Neural progenitor cell (in vitro differentiated cells): ENCODE measurements around the gene ALDH3A1. TPM values are rescaled to one million over a fixed set of nuclear protein-coding genes. Genes with fewer than 3 reads are reported as not detected.

Experiments
- DNase-seq: peaks from one replicate; pipeline ENCODE4 v3.0.0-alpha.2; 2016; ENCODE audit warnings: low spot score
- H2AFZ ChIP-seq: fragments of 200-600 bp; sonication (generic); replicated peaks from 2 replicates; pipeline ENCODE4 v1.6.1; 2016; ENCODE audit warnings: antibody characterized with exemption
- H3F3A ChIP-seq: fragments of 200-600 bp; sonication (generic); 2 replicates; pipeline ENCODE4 v1.6.1; 2016; ENCODE audit warnings: antibody characterized with exemption, low read depth
- H3K27ac ChIP-seq: fragments of 200-600 bp; sonication (generic); 2 replicates; pipeline ENCODE4 v1.5.1; 2016; ENCODE audit warnings: mild to moderate bottlenecking
- H3K27me3 ChIP-seq: fragments of 200-600 bp; sonication (generic); 2 replicates; pipeline ENCODE4 v1.6.1; 2016; ENCODE audit warnings: mild to moderate bottlenecking, moderate library complexity
- H3K36me3 ChIP-seq: fragments of 200-600 bp; sonication (generic); 2 replicates; pipeline ENCODE4 v1.5.1; 2016
- H3K4me1 ChIP-seq: fragments of 200-600 bp; sonication (generic); 2 replicates; pipeline ENCODE4 v1.6.1; 2016; ENCODE audit warnings: mixed run types
- H3K4me2 ChIP-seq: fragments of 200-600 bp; sonication (generic); 2 replicates; pipeline ENCODE4 v1.6.1; 2016
- H3K4me3 ChIP-seq: fragments of 200-600 bp; sonication (generic); 2 replicates; pipeline ENCODE4 v1.5.1; 2016
- H3K79me2 ChIP-seq: fragments of 200-600 bp; sonication (generic); 2 replicates; pipeline ENCODE4 v1.6.1; 2016; ENCODE audit warnings: low read depth
- H3K9ac ChIP-seq: fragments of 200-600 bp; sonication (generic); 2 replicates; pipeline ENCODE4 v1.6.1; 2016
- H3K9me3 ChIP-seq: fragments of 200-600 bp; sonication (generic); 2 replicates; pipeline ENCODE4 v1.5.1; 2016; ENCODE audit warnings: low read depth
- H4K20me1 ChIP-seq: fragments of 200-600 bp; sonication (generic); 2 replicates; pipeline ENCODE4 v1.6.1; 2016; ENCODE audit warnings: low read depth
- H3K27ac Mint-ChIP-seq: 3 replicates; pipeline ENCODE4 v1.8.0; 2021; ENCODE audit warnings: mixed read lengths
- H3K27me3 Mint-ChIP-seq: 2 replicates; pipeline ENCODE4 v1.8.0; 2022; ENCODE audit warnings: low read depth, mild to moderate bottlenecking, inconsistent platforms, moderate library complexity, mixed read lengths; ENCODE audit not compliant: insufficient read depth
- H3K36me3 Mint-ChIP-seq: 3 replicates; pipeline ENCODE4 v1.8.0; 2021; ENCODE audit warnings: mixed read lengths
- H3K4me1 Mint-ChIP-seq: 3 replicates; pipeline ENCODE4 v1.8.0; 2021; ENCODE audit warnings: mixed read lengths
- H3K4me3 Mint-ChIP-seq: 3 replicates; pipeline ENCODE4 v1.8.0; 2021; ENCODE audit warnings: mild to moderate bottlenecking, moderate library complexity, mixed read lengths
- H3K9me3 Mint-ChIP-seq: 3 replicates; pipeline ENCODE4 v1.8.0; 2020; ENCODE audit warnings: mixed read lengths
- CTCF ChIP-seq: fragments of 200-600 bp; sonication (generic); IDR thresholded peaks from 2 replicates; pipeline ENCODE4 v1.5.1; 2017; ENCODE audit warnings: antibody characterized with exemption, mild to moderate bottlenecking
- EZH2 ChIP-seq: fragments of 200-600 bp; sonication (generic); IDR thresholded peaks from 2 replicates; pipeline ENCODE4 v1.6.1; 2017; ENCODE audit warnings: antibody characterized with exemption, mild to moderate bottlenecking, moderate library complexity
- EZH2phosphoT487 ChIP-seq: fragments of 200-600 bp; sonication (generic); IDR thresholded peaks from 2 replicates; pipeline ENCODE4 v1.6.1; 2017; ENCODE audit warnings: antibody characterized with exemption
- total RNA-seq: library from RNA; depleted of rRNA; stranded (reverse); fragments of >200 nt; gene quantifications from 2 replicates; pipeline ENCODE4 v1.2.3, GENCODE V29; 2015; ENCODE audit warnings: low replicate concordance

The ALDH3A1 gene
- total RNA-seq, 1 donor from 2014 or later = not detected

- Histone ChIP-seq H3K27ac (no peak overlapping the region), H3K27me3 (no peaks in the 10 kb centered on the region), H3F3A (no peaks in the 10 kb centered on the region), H3K36me3 (no peaks in the 10 kb centered on the region), H3K79me2 (no peaks in the 10 kb centered on the region), H4K20me1 (no peaks in the 10 kb centered on the region), H3K4me2 (no peak overlapping the region), H2AFZ (no peak overlapping the region), H3K9me3 (no peaks in the 10 kb centered on the region), H3K9ac (no peak overlapping the region), H3K4me1 (peaks cover 3% of the 10 kb centered on the region), H3K4me3 (no peak overlapping the region)
- DNase-seq = no peak
- Mint-ChIP-seq H3K36me3 (no peaks in the 10 kb centered on the region), H3K27me3 (peaks cover 15% of the 10 kb centered on the region), H3K27ac (no peak overlapping the region), H3K4me1 (no peaks in the 10 kb centered on the region), H3K9me3 (no peaks in the 10 kb centered on the region), H3K4me3 (no peak overlapping the region)
- TF ChIP-seq EZH2 (no peak), EZH2phosphoT487 (no peak), CTCF (no peak)
Measured at GRCh38 chr17:19755392-19755791, 7.3 kb upstream of the ALDH3A1 start.

GRCh38 chr17:19753661-19754463 is 5.8 kb upstream of the ALDH3A1 start:
- Histone ChIP-seq H3K27ac (no peak overlapping the region), H3K4me3 (no peak overlapping the region), H3K79me2 (no peaks in the 10 kb centered on the region), H3K36me3 (no peaks in the 10 kb centered on the region), H4K20me1 (no peaks in the 10 kb centered on the region), H3F3A (no peaks in the 10 kb centered on the region), H3K27me3 (no peaks in the 10 kb centered on the region), H2AFZ (no peak overlapping the region), H3K9ac (no peak overlapping the region), H3K4me2 (no peak overlapping the region), H3K9me3 (no peaks in the 10 kb centered on the region), H3K4me1 (no peaks in the 10 kb centered on the region)
- H3K27ac Mint-ChIP-seq = no peak overlapping the region
- H3K4me1 Mint-ChIP-seq = no peaks in the 10 kb centered on the region
- TF ChIP-seq CTCF (peak; percentile 47), EZH2phosphoT487 (no peak)
- no peaks in the 10 kb centered on the region for H3K36me3 Mint-ChIP-seq
- peaks cover 20% of the 10 kb centered on the region for H3K27me3 Mint-ChIP-seq
- peaks cover 3% of the 10 kb centered on the region for H3K9me3 Mint-ChIP-seq
- H3K4me3 Mint-ChIP-seq = no peak overlapping the region
- DNase-seq = peak; percentile 26

DNA sequence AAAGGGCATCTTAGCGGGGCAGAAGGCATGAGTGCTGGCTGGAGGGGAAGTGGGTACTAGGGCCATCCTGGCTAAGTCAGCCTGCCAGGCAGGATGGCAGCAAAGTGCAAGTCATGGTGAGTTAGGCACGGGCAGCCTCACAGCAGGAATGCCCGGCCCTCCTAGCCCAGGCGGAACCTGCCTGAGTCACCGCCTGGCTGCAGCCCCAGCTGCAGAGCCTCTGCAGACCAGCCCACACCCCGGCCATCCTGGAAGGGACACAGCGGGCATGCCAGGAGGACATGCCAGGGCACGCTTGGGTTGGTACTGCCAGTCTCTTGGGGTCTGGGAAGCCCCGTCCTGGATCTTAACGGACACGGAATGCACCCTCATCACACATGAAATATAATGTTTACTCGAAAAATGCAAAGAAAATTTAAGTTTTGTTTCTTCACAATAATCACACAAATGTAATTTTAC is 5.0 kb upstream of the ALDH3A1 start:
- no peak overlapping the region for H3K27ac ChIP-seq
- H3K9ac ChIP-seq = no peak overlapping the region

More for the DNA sequence above, 5.0 kb upstream of the ALDH3A1 start:
- H3K27ac Mint-ChIP-seq = no peak overlapping the region
- Histone ChIP-seq H3K79me2 (no peaks in the 10 kb centered on the region), H3F3A (no peaks in the 10 kb centered on the region), H3K9me3 (no peaks in the 10 kb centered on the region), H3K4me1 (peaks cover 5% of the 10 kb centered on the region), H3K36me3 (no peaks in the 10 kb centered on the region), H4K20me1 (no peaks in the 10 kb centered on the region), H3K27me3 (no peaks in the 10 kb centered on the region), H3K4me3 (no peak overlapping the region), H3K4me2 (no peak overlapping the region), H2AFZ (no peak overlapping the region)
- no peak for DNase-seq
- no peak for TF ChIP-seq EZH2
- no peak for TF ChIP-seq EZH2phosphoT487
- no peak for TF ChIP-seq CTCF
- peaks cover 3% of the 10 kb centered on the region for H3K9me3 Mint-ChIP-seq
- peaks cover 18% of the 10 kb centered on the region for H3K27me3 Mint-ChIP-seq
- no peak overlapping the region for H3K4me3 Mint-ChIP-seq
- H3K4me1 Mint-ChIP-seq = peaks cover 3% of the 10 kb centered on the region
- H3K36me3 Mint-ChIP-seq = no peaks in the 10 kb centered on the region
